ENCODE results near the gene SPATA6. TPM values are rescaled to one million over a fixed set of nuclear protein-coding genes. Genes with fewer than 3 reads are reported as not detected.

Gene SPATA6
- total and polyA plus RNA-seq, 2 of the 8 experiments (the other 6 are each of a cell fraction or from before 2014, with no cell fraction given): 2.4 to 17.2 TPM

GRCh38 chr1:48374785-48375184 lies 97.2 kb downstream of the SPATA6 start (continued):
- no peak for TF ChIP-seq KDM4A (IDR thresholded peaks at IDR 0.05; ENCODE audit: low read depth, low read length, severe bottlenecking)
- TF ChIP-seq EGR1 (IDR thresholded peaks at IDR 0.05; ENCODE audit: borderline replicate concordance, low read depth, low read length): no peak
- no peak for TF ChIP-seq ATF3 (IDR thresholded peaks at IDR 0.05; ENCODE audit: insufficient read depth, low read depth, low read length)

Data from H1 (cell line).